RWPE1 (cell line): Measurements from ENCODE around the gene RALY.

ENCODE experiments used
- CTCF ChIA-PET: fragments of 350-600 bp; sonication (Branson Sonifier 250); formaldehyde crosslinking; extraction: SDS; loops from one replicate; lab custom pipeline; 2021; lab: Yijun Ruan, JAX
- POLR2A ChIA-PET: fragments of 400-600 bp; formaldehyde crosslinking; extraction: SDS; loops from one replicate; lab custom pipeline; 2020; ENCODE audit warnings: antibody characterized with exemption; ENCODE audit not compliant: low non-redundant PET; lab: Yijun Ruan, JAX
- DNase-seq: peaks from one replicate; pipeline ENCODE4 v3.0.0; 2012; ENCODE audit warnings: low spot score
- H3K27ac ChIP-seq: fragments of 450-650 bp; 2 replicates; pipeline ENCODE4 v1.5.1; 2017
- TF ChIP-seq, protein P1 (sequence below): fragments of 450-650 bp; conservative IDR thresholded peaks from 2 replicates; pipeline ENCODE4 v1.5.1; 2017; ENCODE audit warnings: low read depth, mild to moderate bottlenecking

The RALY gene

DNA sequence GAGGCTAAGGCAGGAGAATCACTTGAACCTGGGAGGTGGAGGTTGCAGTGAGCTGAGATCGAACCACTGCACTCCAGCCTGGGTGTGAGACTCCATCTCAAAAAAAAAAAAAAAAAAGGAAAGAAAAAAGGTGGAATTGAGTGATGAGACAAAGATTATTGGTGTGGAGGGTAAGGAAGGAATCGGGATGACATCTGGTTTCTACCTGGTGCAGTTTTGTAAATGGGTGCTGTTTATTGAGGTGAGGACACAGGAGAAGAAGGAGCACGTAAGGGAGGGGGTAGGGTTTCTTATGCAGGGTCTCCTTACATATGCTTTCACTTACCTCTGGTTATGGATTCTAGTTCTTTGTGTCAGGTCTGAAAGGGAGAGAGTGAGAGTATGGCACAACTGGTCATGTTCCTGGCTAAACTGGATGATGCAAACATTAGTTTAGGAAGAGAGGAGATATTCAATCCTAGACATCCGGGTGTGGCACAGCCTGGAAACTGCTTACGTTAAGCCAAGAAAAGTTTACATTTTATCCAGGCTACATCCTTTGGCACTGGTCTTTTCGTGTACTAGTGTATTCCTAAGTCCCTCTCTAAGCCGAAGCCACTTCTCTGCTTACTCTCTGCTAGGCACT is 5.4 kb downstream of the RALY start:
- POLR2A ChIA-PET = no interaction called here
- DNase-seq = no peak
- TF ChIP-seq, protein P1, sequence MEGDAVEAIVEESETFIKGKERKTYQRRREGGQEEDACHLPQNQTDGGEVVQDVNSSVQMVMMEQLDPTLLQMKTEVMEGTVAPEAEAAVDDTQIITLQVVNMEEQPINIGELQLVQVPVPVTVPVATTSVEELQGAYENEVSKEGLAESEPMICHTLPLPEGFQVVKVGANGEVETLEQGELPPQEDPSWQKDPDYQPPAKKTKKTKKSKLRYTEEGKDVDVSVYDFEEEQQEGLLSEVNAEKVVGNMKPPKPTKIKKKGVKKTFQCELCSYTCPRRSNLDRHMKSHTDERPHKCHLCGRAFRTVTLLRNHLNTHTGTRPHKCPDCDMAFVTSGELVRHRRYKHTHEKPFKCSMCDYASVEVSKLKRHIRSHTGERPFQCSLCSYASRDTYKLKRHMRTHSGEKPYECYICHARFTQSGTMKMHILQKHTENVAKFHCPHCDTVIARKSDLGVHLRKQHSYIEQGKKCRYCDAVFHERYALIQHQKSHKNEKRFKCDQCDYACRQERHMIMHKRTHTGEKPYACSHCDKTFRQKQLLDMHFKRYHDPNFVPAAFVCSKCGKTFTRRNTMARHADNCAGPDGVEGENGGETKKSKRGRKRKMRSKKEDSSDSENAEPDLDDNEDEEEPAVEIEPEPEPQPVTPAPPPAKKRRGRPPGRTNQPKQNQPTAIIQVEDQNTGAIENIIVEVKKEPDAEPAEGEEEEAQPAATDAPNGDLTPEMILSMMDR = no peak
- peak overlapping the region; percentile 24 for H3K27ac ChIP-seq
- CTCF ChIA-PET = interaction anchor here (0.6 to 0.7 kb wide), 2 partner anchors 116 to 406 kb away, joined by 4 read pairs; no protein-coding TSS in a partner anchor

DNA sequence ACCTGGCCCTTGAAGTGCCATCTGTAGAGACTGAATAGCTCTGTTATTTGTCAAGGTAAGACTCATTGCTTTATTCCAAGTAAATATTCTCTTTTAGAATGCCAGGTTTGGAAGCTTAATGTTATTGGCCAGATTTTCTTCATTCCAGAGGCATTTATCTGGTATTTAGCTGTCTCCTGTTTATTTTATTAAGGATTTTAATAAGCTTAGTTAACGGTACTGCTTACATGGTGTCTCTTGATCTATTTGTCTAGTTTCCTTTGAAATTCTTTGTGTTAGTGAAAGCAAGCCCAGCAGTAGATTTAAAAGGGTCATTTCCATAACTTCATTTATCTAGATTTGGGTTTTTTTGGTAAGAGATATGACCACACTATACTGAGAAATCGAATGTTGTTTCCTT is 7.7 kb downstream of the RALY start:
- ChIA-PET CTCF (no interaction called here), POLR2A (interaction anchor here (1.1 kb wide), 1 partner anchor 8 kb away, joined by 4 read pairs; no protein-coding TSS in a partner anchor)
- DNase-seq = no peak
- no peak overlapping the region for H3K27ac ChIP-seq
- TF ChIP-seq, protein P1 = no peak

DNA sequence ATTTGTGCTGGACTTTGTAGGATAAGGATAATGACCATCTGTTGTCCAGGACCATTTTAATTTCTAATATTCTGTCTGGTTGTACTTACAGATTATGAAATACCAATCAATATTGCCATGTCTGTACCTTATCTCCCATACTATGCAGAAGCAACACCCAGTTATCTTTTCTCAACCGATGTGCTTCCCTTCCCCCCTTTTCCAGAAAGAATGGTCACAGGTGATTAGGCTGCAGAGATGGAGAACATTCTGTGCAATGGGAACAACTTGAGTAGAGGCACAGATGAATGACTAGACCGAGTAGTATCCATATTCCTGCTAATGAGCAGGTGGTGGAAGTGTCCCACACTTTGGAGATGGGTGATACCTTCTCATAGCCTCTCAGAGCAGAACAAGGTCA is 10.5 kb downstream of the RALY start:
- TF ChIP-seq, protein P1 = no peak
- no peak for DNase-seq
- no peak overlapping the region for H3K27ac ChIP-seq
- ChIA-PET POLR2A (no interaction called here), CTCF (interaction anchor here (0.5 to 0.6 kb wide), 2 partner anchors 12 to 30 kb away, joined by 3 read pairs; no protein-coding TSS in a partner anchor)

DNA sequence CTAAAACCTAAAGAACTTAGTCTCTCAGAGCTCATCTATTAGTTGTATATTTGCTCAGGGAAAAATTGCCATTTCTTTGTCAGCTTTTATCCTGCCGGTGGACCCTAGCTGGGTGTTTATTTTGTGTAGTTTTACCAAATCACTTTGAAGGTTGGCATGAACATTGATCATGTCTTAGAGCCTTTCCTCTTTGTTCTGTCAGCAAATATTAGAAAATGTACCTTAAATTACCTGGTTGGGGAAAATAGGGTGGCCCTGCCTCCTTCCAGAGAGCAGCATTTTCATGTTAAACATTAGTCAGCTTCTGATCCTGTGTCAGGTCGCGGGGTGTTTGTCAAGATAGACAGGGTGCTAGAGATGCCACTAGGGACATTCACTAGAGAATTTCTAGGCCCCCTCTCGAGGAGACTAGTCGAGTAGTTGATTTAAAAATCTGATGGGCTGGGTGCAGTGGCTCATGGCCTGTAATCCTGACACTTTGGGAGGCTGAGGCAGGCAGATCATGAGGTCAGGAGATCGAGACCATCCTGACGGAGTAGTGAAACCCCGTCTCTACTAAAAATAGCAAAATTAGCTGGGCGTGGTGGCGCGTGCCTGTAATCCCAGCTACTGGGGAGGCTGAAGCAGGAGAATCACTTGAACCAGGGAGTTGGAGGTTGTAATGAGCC is 11.2 kb downstream of the RALY start:
- ChIA-PET CTCF (interaction anchor here (0.5 to 0.7 kb wide), 4 partner anchors 13 to 925 kb away, joined by 3 to 4 read pairs (median 3); no protein-coding TSS in a partner anchor), POLR2A (no interaction called here)
- DNase-seq = no peak
- H3K27ac ChIP-seq = no peak overlapping the region
- TF ChIP-seq, protein P1 = no peak

DNA sequence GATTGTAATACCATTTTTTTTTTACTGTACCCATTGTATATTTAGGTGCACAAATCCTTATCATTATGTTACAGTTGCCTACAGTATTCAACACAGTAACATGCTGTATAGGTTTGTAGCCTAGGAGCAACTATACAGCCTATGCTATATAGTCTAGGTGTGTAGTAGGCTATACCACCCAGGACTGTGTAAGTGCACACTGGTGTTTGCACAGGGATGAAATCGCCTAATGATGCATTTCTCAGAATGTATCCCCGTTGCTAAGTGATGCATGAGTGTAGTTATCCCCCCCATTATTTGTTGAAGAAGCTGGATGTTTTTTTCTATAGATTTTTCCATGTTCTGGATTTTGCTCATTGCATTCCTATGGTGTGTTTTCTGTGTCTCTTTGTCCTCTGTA is 12.9 kb downstream of the RALY start:
- DNase-seq = no peak
- H3K27ac ChIP-seq = no peak overlapping the region
- ChIA-PET CTCF (interaction anchor here (0.6 kb wide), 1 partner anchor 25 kb away, joined by 3 read pairs; no protein-coding TSS in a partner anchor), POLR2A (no interaction called here)
- TF ChIP-seq, protein P1 = no peak

DNA sequence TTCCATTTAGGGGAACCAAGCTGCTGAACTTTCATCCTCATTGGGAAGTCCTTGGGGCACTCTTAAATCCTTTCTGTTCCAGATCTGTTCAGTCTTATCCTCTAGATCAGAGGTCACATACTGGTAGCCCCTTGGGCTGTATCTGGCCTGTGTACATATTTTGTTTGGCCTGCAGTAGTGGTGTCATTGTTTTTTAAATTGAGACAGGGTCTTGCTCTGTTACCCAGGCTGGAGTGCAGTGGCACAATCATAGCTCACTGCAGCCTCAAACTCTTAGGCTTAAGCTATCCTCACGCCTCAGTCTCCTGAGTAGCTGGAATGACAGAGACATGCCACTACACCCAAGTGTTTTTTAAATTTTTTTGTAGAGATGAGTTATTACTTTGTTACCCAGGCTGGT is 14.8 kb downstream of the RALY start:
- no peak overlapping the region for H3K27ac ChIP-seq
- no peak for DNase-seq
- ChIA-PET POLR2A (no interaction called here), CTCF (interaction anchor here (0.7 kb wide), 1 partner anchor 48 kb away, joined by 4 read pairs; no protein-coding TSS in a partner anchor)
- TF ChIP-seq, protein P1 = no peak
